ENCODE measurements around the gene MAMSTR. TPM values are rescaled to one million over a fixed set of nuclear protein-coding genes. Genes with fewer than 3 reads are reported as not detected.

Gene MAMSTR
- total and polyA plus RNA-seq, 9 of the 15 experiments (the other 6 are each of a cell fraction or from before 2014, with no cell fraction given) = 0.08 to 1.00 (median 0.40) TPM; not detected in 1

DNA sequence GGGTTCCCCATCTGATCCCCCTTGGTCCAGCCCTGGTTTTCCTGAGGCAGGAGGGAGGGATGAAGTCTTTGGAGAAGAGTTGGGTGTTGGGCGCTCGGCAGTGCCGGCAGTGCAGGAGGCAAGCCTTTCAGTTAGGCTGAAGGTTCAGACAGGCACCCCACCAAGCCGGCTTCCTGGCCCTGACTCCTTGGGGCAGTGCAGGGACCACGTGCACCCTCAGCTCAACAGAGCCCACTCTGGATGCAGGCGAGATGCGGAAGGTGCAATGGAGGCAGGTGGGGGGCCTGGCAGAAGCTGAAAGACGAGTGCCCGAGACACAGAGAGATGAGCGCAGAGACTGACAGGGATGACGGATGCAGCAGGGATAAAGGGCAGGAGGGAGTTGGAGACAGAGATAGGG is 11.1 kb downstream of the MAMSTR start:
- FAIRE-seq (no peak), DNase-seq (ENCODE audit: extremely low read depth in 1 of 4, low spot score in 3 of 4) (no peak), ATAC-seq (no peak)
- Histone ChIP-seq H3K9me3 (replicated peaks; ENCODE audit: control insufficient read depth, insufficient read depth, low read depth, low read length) (no peaks in the 10 kb centered on the region), H3K9ac (ENCODE audit: insufficient read depth in 1 of 2, low read depth in 2 of 2, low read length in 2 of 2) (0 out of 4 replicates have a peak overlapping the region, but pooled peaks of 1 of the 2 experiments have one; percentile 60), H3K9me1 (ENCODE audit: control insufficient read depth, insufficient read depth, low read length) (no peaks in the 10 kb centered on the region), H3K4me2 (ENCODE audit: insufficient read depth, low read length) (no peak overlapping the region; the same call in 1 of the 2 replicates), H3K4me3 (no peak overlapping the region), H3K79me2 (ENCODE audit: control insufficient read depth, insufficient read depth, low read length) (peaks cover 1% of the 10 kb centered on the region; the same call in 1 of the 3 replicates), H2AFZ (ENCODE audit: low read depth, low read length) (no peak overlapping the region), H4K20me1 (replicated peaks; ENCODE audit: control insufficient read depth, insufficient read depth, low read length) (no peaks in the 10 kb centered on the region), H3K4me1 (replicated peaks in 1 of 2; ENCODE audit: control insufficient read depth in 2 of 2, insufficient read depth in 2 of 2, low read length in 2 of 2) (peaks cover 8 to 20% of the 10 kb centered on the region in 2 experiments; a peak in 4 of 5 replicates), H3K27ac (ENCODE audit: extremely low read depth, low read depth, low read length) (no peak overlapping the region), H3K36me3 (ENCODE audit: control insufficient read depth, insufficient read depth, low read length) (no peaks in the 10 kb centered on the region), H3K27me3 (ENCODE audit: control insufficient read depth in 2 of 2, insufficient read depth in 2 of 2, low read length in 2 of 2) (no peaks in the 10 kb centered on the region)
- in situ Hi-C loops (cut with MboI) (no loop called here), intact Hi-C loops (cut with micrococcal nuclease) (no loop called here)
- POLR2A ChIA-PET = interaction anchor here (1.1 kb wide), 1 partner anchor 30 kb away, joined by 3 read pairs; no protein-coding TSS in a partner anchor
- WGBS (ENCODE audit: insufficient coverage, low coverage, missing lambda C conversion rate) = 24% methylated on average over 11 of the region's 11 CpGs
- BruUV-seq (replicated peaks) = no TSS peak
- CTCF ChIA-PET (ENCODE audit: low intra/inter-chr PET ratio) = no interaction called here
- TF ChIP-seq SP2 (IDR thresholded peaks at IDR 0.05; ENCODE audit: extremely low read depth, low read depth, low read length, poor library complexity, severe bottlenecking) (no peak), DNMT1 (IDR thresholded peaks at IDR 0.05) (no peak), PKNOX1 (IDR thresholded peaks at IDR 0.05) (0 out of 2 replicates have a peak, but pooled peaks have one; percentile 6), ZNF224 (CRISPR knock-in tag; IDR thresholded peaks at IDR 0.05) (no peak), CBFA2T2 (conservative IDR thresholded peaks at IDR 0.05) (peak; percentile 9; the same call in 1 of the 2 replicates), HOXB6 (CRISPR knock-in tag; IDR thresholded peaks at IDR 0.05; ENCODE audit: borderline replicate concordance) (no peak), POLR3G (IDR thresholded peaks at IDR 0.05; ENCODE audit: extremely low read depth, insufficient read length, insufficient replicate concordance) (no peak), FOXJ3 (CRISPR knock-in tag; IDR thresholded peaks at IDR 0.05) (no peak), ARID1B (IDR thresholded peaks at IDR 0.05) (no peak), KAT7 (CRISPR knock-in tag; IDR thresholded peaks at IDR 0.05; ENCODE audit: borderline replicate concordance) (no peak)
- TF ChIP-seq, protein P1, sequence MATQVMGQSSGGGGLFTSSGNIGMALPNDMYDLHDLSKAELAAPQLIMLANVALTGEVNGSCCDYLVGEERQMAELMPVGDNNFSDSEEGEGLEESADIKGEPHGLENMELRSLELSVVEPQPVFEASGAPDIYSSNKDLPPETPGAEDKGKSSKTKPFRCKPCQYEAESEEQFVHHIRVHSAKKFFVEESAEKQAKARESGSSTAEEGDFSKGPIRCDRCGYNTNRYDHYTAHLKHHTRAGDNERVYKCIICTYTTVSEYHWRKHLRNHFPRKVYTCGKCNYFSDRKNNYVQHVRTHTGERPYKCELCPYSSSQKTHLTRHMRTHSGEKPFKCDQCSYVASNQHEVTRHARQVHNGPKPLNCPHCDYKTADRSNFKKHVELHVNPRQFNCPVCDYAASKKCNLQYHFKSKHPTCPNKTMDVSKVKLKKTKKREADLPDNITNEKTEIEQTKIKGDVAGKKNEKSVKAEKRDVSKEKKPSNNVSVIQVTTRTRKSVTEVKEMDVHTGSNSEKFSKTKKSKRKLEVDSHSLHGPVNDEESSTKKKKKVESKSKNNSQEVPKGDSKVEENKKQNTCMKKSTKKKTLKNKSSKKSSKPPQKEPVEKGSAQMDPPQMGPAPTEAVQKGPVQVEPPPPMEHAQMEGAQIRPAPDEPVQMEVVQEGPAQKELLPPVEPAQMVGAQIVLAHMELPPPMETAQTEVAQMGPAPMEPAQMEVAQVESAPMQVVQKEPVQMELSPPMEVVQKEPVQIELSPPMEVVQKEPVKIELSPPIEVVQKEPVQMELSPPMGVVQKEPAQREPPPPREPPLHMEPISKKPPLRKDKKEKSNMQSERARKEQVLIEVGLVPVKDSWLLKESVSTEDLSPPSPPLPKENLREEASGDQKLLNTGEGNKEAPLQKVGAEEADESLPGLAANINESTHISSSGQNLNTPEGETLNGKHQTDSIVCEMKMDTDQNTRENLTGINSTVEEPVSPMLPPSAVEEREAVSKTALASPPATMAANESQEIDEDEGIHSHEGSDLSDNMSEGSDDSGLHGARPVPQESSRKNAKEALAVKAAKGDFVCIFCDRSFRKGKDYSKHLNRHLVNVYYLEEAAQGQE (IDR thresholded peaks at IDR 0.05; ENCODE audit: borderline replicate concordance) = no peak
- TF ChIP-seq, protein P1 (CRISPR knock-in tag; IDR thresholded peaks at IDR 0.05; ENCODE audit: low read depth) = no peak

Measured in K562 (cell line).